CD4-positive, alpha-beta T cell treated with Interleukin-2 at 100 ng/mL for 4 hours (primary cell): Measurements from ENCODE around the gene ISCA2.
"Not testable (repeated sequence)": the region's sequence is repeated elsewhere in the genome, so short reads cannot be mapped to it uniquely, and the experiment has no call there.

Experiments
- DNase-seq: peaks from one replicate; pipeline ENCODE4 v3.0.0-alpha.2; 2020; ENCODE audit warnings: low spot score

ISCA2 gene

GRCh38 chr14:74493343-74494261 is at the start of gene ISCA2:
ISCA2 (plus strand) TSS chr14:74493765; CDS start chr14:74493775, 10 bp downstream.
- DNase-seq = peak; percentile 99

GRCh38 chr14:74444866-74445265 is 48.7 kb upstream of the ISCA2 start:
- no peak for DNase-seq

GRCh38 chr14:74454397-74454796 is 39.2 kb upstream of the ISCA2 start:
- DNase-seq = not testable (repeated sequence)

- DNase-seq = no peak
These were observed 36.6 kb upstream of the ISCA2 start for GRCh38 chr14:74456684-74457564.

- no peak for DNase-seq
These were observed 36.0 kb upstream of the ISCA2 start for GRCh38 chr14:74457565-74457895.

- DNase-seq = peak; percentile 21
These were observed 34.1 kb upstream of the ISCA2 start for GRCh38 chr14:74459289-74459946.

- no peak for DNase-seq
These were observed 33.6 kb upstream of the ISCA2 start for GRCh38 chr14:74459976-74460375.

GRCh38 chr14:74462993-74463392 is 30.6 kb upstream of the ISCA2 start:
- DNase-seq = no peak

GRCh38 chr14:74463697-74464096 is 29.9 kb upstream of the ISCA2 start:
- DNase-seq = no peak

- DNase-seq = no peak
These were observed 28.8 kb upstream of the ISCA2 start for GRCh38 chr14:74464785-74465184.

- no peak for DNase-seq
These were observed 28.2 kb upstream of the ISCA2 start for GRCh38 chr14:74465335-74465734.

GRCh38 chr14:74468513-74468912 is 25.1 kb upstream of the ISCA2 start:
- DNase-seq = no peak

- no peak for DNase-seq
These were observed 23.7 kb upstream of the ISCA2 start for GRCh38 chr14:74469548-74470518.

GRCh38 chr14:74472601-74473000 is 21.0 kb upstream of the ISCA2 start:
- DNase-seq = no peak

GRCh38 chr14:74474376-74474775 is 19.2 kb upstream of the ISCA2 start:
- DNase-seq = no peak

GRCh38 chr14:74475678-74476077 is 17.9 kb upstream of the ISCA2 start:
- DNase-seq = no peak

GRCh38 chr14:74476107-74476506 is 17.5 kb upstream of the ISCA2 start:
- no peak for DNase-seq

- no peak for DNase-seq
These were observed 17.0 kb upstream of the ISCA2 start for GRCh38 chr14:74476607-74477006.

GRCh38 chr14:74478996-74479635 is 14.4 kb upstream of the ISCA2 start:
- DNase-seq = no peak

- no peak for DNase-seq
These were observed 13.5 kb upstream of the ISCA2 start for GRCh38 chr14:74480046-74480445.

- DNase-seq = no peak
These were observed 11.0 kb upstream of the ISCA2 start for GRCh38 chr14:74482571-74482970.
